ENCODE measurements around the gene METRNL.
A peak's percentile ranks its signal among the peaks of the same experiment; 100 is the strongest.
"Not testable (repeated sequence)": the region's sequence is repeated elsewhere in the genome, so short reads cannot be mapped to it uniquely, and the experiment has no call there.

The METRNL gene

GRCh38 chr17:83065660-83066542 lies 13.5 kb upstream of the METRNL start:
- DNase-seq (ENCODE audit: low spot score in 2 of 2) = peak in 1 of 2 experiments; percentile 4
- Histone ChIP-seq H3K4me1 (no peaks in the 10 kb centered on the region), H3K36me3 (replicated peaks) (no peaks in the 10 kb centered on the region), H3K9me3 (no peaks in the 10 kb centered on the region), H3K4me3 (no peak overlapping the region), H3K27me3 (ENCODE audit: low read depth) (no peaks in the 10 kb centered on the region)
- in situ Hi-C loops (cut with MboI; ENCODE audit: low sequenced_read_pairs) = no loop called here

DNA sequence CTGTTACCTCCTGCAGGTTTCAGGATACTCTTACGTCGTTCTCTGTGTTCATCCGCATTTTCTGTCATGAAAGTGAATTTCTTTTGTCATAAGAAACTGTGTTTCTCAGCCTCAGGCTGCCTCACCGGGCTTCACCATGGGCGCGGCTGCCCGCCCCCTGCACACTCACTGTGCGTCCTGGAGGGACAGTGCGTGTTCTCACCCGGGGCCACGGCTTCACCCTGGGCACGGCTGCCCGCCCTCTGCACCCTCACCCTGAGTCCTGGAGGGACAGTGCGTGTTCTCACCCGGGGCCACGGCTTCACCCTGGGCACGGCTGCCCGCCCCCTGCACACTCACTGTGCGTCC lies 12.9 kb upstream of the METRNL start:
- in situ Hi-C loops (cut with MboI; ENCODE audit: low sequenced_read_pairs); H3K9me3 ChIP-seq; H3K27me3 ChIP-seq (ENCODE audit: low read depth); DNase-seq (ENCODE audit: low spot score in 2 of 2); H3K36me3 ChIP-seq (replicated peaks); H3K4me3 ChIP-seq; H3K4me1 ChIP-seq: not testable (repeated sequence)

- no peaks in the 10 kb centered on the region for H3K27me3 ChIP-seq (ENCODE audit: low read depth)
- H3K4me3 ChIP-seq = no peak overlapping the region
- H3K36me3 ChIP-seq (replicated peaks) = no peaks in the 10 kb centered on the region
- in situ Hi-C loops (cut with MboI; ENCODE audit: low sequenced_read_pairs) = no loop called here
- no peaks in the 10 kb centered on the region for H3K4me1 ChIP-seq
- no peak for DNase-seq (ENCODE audit: low spot score in 2 of 2)
- H3K9me3 ChIP-seq = no peaks in the 10 kb centered on the region
Observed at GRCh38 chr17:83067071-83067717, 12.2 kb upstream of the METRNL start.

GRCh38 chr17:83067718-83068261 lies 11.6 kb upstream of the METRNL start:
- Histone ChIP-seq H3K9me3 (no peaks in the 10 kb centered on the region), H3K36me3 (replicated peaks) (no peaks in the 10 kb centered on the region), H3K4me1 (no peaks in the 10 kb centered on the region), H3K4me3 (no peak overlapping the region), H3K27me3 (ENCODE audit: low read depth) (no peaks in the 10 kb centered on the region)
- in situ Hi-C loops (cut with MboI; ENCODE audit: low sequenced_read_pairs) = no loop called here
- DNase-seq (ENCODE audit: low spot score in 2 of 2) = no peak

DNA sequence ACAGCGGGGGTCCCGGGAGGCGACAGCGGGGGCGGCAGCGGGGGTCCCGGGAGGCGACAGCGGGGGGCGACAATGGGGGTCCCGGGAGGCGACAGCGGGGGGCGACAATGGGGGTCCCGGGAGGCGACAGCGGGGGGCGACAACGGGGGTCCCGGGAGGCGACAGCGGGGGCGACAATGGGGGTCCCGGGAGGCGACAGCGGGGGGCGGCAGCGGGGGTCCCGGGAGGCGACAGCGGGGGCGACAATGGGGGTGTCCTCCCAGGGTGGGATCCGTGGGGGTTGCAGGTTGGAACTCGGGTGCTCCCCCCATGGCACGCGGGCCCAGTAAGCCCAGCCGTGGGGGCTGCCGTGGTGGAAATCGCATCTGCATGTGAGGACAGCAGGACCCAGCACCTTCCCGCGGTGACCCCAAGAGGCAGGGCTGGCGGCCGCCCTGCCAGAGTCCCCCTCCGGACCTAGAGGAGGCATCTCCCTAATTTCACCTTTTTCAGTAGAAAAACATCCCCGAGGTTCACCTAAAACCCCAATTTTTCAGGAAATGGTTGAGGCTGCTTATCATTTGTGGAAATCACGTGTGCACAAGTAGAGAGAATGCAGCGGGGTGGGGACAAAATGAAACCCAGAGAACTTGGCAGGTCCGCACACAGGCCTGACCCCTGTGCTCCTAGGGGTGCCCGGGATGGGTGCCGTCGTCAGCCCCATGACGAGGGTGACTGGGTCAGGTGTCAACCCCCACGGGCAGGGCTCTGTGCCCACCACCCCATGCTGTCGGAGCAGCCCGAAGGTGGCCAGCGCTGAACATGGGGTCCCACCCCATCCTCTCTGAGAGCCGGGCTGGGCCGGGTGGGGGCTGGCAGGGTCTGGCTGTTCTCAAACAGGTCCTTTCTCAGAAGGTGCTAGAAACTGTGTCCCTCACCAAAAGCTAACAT lies 10.5 kb upstream of the METRNL start:
- no peak overlapping the region for H3K4me3 ChIP-seq
- no peaks in the 10 kb centered on the region for H3K27me3 ChIP-seq (ENCODE audit: low read depth)

DNA sequence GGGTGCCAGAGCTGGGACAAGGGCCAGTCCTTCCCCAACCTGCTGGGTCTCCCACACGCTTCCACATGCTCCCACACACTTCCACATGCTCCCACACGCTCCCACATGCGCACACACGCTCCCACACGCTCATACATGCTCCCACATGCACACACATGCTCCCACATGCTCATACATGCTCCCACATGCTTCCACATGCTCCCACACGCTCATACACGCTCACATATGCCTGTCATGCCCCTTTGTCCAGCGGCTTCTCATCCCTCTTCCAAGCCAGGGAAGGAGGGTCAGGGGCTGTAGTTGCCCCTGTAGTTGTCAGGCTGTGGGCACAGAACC lies 9.9 kb upstream of the METRNL start:
- H3K27me3 ChIP-seq (ENCODE audit: low read depth) = no peaks in the 10 kb centered on the region
- no peak for DNase-seq (ENCODE audit: low spot score in 2 of 2)
- H3K4me3 ChIP-seq = no peak overlapping the region
- no peaks in the 10 kb centered on the region for H3K9me3 ChIP-seq
- H3K36me3 ChIP-seq (replicated peaks) = no peaks in the 10 kb centered on the region
- in situ Hi-C loops (cut with MboI; ENCODE audit: low sequenced_read_pairs) = no loop called here
- no peaks in the 10 kb centered on the region for H3K4me1 ChIP-seq

More for the DNA sequence above, 10.5 kb upstream of the METRNL start:
- in situ Hi-C loops (cut with MboI; ENCODE audit: low sequenced_read_pairs) = no loop called here
- DNase-seq (ENCODE audit: low spot score in 2 of 2) = no peak
- Histone ChIP-seq H3K9me3 (no peaks in the 10 kb centered on the region), H3K36me3 (replicated peaks) (no peaks in the 10 kb centered on the region), H3K4me1 (no peaks in the 10 kb centered on the region)

GRCh38 chr17:83069931-83070742 lies 9.3 kb upstream of the METRNL start:
- Histone ChIP-seq H3K9me3 (no peaks in the 10 kb centered on the region), H3K4me3 (no peak overlapping the region), H3K4me1 (no peaks in the 10 kb centered on the region), H3K36me3 (replicated peaks) (no peaks in the 10 kb centered on the region), H3K27me3 (ENCODE audit: low read depth) (no peaks in the 10 kb centered on the region)
- DNase-seq (ENCODE audit: low spot score in 2 of 2) = no peak
- in situ Hi-C loops (cut with MboI; ENCODE audit: low sequenced_read_pairs) = no loop called here

- no peaks in the 10 kb centered on the region for H3K4me1 ChIP-seq
- in situ Hi-C loops (cut with MboI; ENCODE audit: low sequenced_read_pairs) = no loop called here
- no peak for DNase-seq (ENCODE audit: low spot score in 2 of 2)
- no peak overlapping the region for H3K4me3 ChIP-seq
- no peaks in the 10 kb centered on the region for H3K27me3 ChIP-seq (ENCODE audit: low read depth)
- H3K36me3 ChIP-seq (replicated peaks) = no peaks in the 10 kb centered on the region
- H3K9me3 ChIP-seq = no peaks in the 10 kb centered on the region
Observed at GRCh38 chr17:83070800-83071341, 8.5 kb upstream of the METRNL start.

DNA sequence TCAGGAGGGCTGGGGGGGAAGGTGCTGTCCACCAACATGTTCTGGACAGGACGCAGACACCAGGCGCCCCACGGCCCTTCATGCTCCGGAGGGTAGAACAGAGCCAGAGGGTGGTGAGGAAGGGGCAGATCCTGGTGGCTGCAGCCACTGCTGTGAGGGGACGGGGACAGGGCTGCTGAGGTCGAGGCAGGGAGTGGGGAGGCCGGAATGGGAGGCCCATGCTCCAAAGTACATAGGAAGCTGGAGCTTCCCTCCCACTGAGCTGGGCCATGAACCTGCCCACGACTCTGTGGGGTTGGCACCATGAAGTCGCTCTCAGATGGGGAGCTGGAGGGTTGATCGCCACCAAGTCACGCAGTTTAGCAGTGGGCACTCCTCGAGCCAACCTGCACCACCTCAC lies 8.0 kb upstream of the METRNL start:
- Histone ChIP-seq H3K9me3 (no peaks in the 10 kb centered on the region), H3K4me1 (no peaks in the 10 kb centered on the region), H3K36me3 (replicated peaks) (no peaks in the 10 kb centered on the region), H3K27me3 (ENCODE audit: low read depth) (no peaks in the 10 kb centered on the region), H3K4me3 (no peak overlapping the region)
- no peak for DNase-seq (ENCODE audit: low spot score in 2 of 2)
- in situ Hi-C loops (cut with MboI; ENCODE audit: low sequenced_read_pairs) = no loop called here

DNA sequence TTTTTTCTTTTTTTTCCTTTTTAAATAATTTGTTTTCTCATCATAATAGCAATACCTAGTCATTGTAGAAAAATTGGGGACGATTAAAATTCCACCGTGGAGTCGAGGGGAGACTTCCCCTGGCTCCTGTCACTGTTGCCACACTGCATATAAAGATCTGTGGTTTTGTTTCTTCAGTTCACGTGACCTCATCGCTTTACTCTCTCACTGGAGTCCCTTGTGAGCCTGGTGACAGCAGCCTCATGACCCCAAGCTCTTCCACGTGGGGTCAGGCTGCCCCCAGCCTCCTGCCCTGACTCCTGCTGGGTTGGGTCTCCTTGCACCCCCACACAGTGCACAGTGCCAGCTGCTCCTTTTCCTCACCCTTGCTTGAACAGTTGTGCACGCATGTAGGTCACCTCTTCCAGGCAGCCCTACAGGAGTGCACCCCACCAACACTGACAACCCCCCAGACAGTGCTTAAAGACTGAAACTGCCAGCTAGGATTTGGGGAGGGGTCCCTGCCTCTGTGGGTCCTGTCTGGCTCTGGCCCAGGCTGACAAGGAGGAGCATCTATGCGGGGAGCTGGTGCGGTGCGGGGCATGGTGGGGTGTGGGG lies 7.3 kb upstream of the METRNL start:
- no peak for DNase-seq (ENCODE audit: low spot score in 2 of 2)
- Histone ChIP-seq H3K9me3 (no peaks in the 10 kb centered on the region), H3K27me3 (ENCODE audit: low read depth) (no peaks in the 10 kb centered on the region), H3K4me3 (no peak overlapping the region), H3K4me1 (no peaks in the 10 kb centered on the region), H3K36me3 (replicated peaks) (no peaks in the 10 kb centered on the region)
- in situ Hi-C loops (cut with MboI; ENCODE audit: low sequenced_read_pairs) = no loop called here

DNA sequence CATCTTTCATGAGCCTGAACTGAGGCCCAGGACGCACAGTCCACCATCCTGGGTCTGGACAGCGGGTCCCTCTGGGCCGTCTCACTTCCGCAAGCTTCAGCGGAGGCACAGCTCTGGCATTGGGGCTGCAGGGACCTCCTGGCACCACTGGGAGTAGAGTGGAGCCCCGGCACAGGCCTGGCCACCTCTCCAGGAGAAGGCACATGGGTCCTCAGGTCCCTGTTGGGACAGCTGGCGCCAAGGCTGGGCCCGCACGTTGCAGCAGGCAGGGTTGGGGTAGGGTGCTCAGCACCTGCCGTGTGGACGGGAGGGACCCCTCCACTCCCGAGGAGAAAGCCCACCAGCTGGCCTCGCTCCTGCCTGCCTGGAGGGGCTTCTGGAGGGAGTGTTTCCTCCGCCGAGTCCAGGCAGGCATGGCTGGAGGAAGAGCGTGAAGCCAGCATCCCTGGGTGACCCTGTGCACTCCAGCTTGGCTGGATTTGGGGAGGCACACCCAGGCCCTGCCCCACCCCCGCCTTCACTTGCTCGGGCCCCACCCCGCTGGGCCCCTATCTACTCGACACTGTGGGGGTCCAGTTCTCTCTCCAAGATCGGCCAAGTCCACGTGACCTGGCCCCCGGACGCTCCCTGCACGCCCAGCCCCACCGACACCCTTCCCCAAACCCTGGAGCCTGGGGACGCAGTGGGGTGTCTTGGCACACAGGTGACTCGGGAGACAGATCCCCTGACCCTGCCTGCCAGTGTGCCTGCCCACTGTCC lies 6.6 kb upstream of the METRNL start:
- no peaks in the 10 kb centered on the region for H3K4me1 ChIP-seq
- no peaks in the 10 kb centered on the region for H3K36me3 ChIP-seq (replicated peaks)
- H3K9me3 ChIP-seq = no peaks in the 10 kb centered on the region
- H3K4me3 ChIP-seq = no peak overlapping the region
- H3K27me3 ChIP-seq (ENCODE audit: low read depth) = no peaks in the 10 kb centered on the region
- DNase-seq (ENCODE audit: low spot score in 2 of 2) = no peak
- in situ Hi-C loops (cut with MboI; ENCODE audit: low sequenced_read_pairs) = no loop called here

DNA sequence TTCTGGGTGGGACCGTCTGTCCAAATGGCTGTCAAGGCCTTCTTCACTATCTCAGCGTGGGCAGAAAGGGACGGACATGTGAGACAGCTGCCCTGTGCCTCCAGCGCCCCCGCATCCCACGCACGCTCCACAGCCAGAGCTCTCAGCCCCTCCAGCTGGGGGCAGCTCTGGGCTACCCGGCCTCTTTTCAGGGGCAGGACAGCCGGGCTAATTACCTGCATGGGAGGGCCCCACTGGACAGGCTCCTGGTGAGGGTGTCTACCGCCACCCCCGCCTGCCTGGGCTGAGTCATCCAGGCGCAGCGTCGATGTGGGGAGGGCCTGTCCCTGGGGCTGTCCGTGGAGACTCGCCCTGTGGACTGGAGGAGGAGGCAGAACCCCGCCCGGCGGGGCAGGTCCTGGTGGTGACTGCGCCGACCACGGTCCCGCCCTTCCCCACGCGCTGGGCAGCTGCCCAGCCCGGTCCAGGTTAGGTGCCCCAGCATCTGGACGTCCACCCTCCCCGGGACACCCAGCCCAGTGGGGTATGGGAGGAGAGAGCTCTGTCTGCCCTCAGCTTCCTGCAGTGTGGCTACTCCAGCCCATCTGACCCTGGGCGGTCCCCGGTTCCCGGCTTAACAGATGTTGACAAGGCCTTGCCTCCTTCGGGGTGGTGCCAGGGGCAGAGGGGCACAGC lies 5.9 kb upstream of the METRNL start:
- no peak for DNase-seq (ENCODE audit: low spot score in 2 of 2)
- Histone ChIP-seq H3K9me3 (no peaks in the 10 kb centered on the region), H3K36me3 (replicated peaks) (no peaks in the 10 kb centered on the region), H3K4me3 (no peak overlapping the region), H3K27me3 (ENCODE audit: low read depth) (no peaks in the 10 kb centered on the region), H3K4me1 (no peaks in the 10 kb centered on the region)
- in situ Hi-C loops (cut with MboI; ENCODE audit: low sequenced_read_pairs) = no loop called here
